ENCODE data around the gene KCNIP3.
"Not testable (repeated sequence)": the region's sequence is repeated elsewhere in the genome, so short reads cannot be mapped to it uniquely, and the experiment has no call there.

KCNIP3 gene

GRCh38 chr2:95296880-95297487 is at the start of gene KCNIP3:
TSS of gene KCNIP3 (plus strand) at chr2:95297347. CDS start at chr2:95297439, 92 bp downstream.
- DNase-seq (ENCODE audit: low read depth), result no peak

- no peak for DNase-seq (ENCODE audit: low read depth)
Observed at GRCh38 chr2:95258271-95258670, 38.9 kb upstream of the KCNIP3 start.

- DNase-seq (ENCODE audit: low read depth), result no peak
Observed at GRCh38 chr2:95260028-95261023, 36.8 kb upstream of the KCNIP3 start.

- no peak for DNase-seq (ENCODE audit: low read depth)
Observed at GRCh38 chr2:95261602-95262001, 35.5 kb upstream of the KCNIP3 start.

GRCh38 chr2:95262896-95263542 is 34.1 kb upstream of the KCNIP3 start:
- no peak for DNase-seq (ENCODE audit: low read depth)

- no peak for DNase-seq (ENCODE audit: low read depth)
Observed at GRCh38 chr2:95264624-95265023, 32.5 kb upstream of the KCNIP3 start.

- DNase-seq (ENCODE audit: low read depth), result no peak
Observed at GRCh38 chr2:95265182-95265581, 32.0 kb upstream of the KCNIP3 start.

- DNase-seq (ENCODE audit: low read depth), result no peak
Observed at GRCh38 chr2:95266781-95267430, 30.2 kb upstream of the KCNIP3 start.

- DNase-seq (ENCODE audit: low read depth), result no peak
Observed at GRCh38 chr2:95267458-95268210, 29.5 kb upstream of the KCNIP3 start.

- no peak for DNase-seq (ENCODE audit: low read depth)
Observed at GRCh38 chr2:95268211-95269035, 28.7 kb upstream of the KCNIP3 start.

GRCh38 chr2:95269036-95269680 is 28.0 kb upstream of the KCNIP3 start:
- DNase-seq (ENCODE audit: low read depth), result no peak

- DNase-seq (ENCODE audit: low read depth), result not testable (repeated sequence)
Observed at GRCh38 chr2:95269745-95270144, 27.4 kb upstream of the KCNIP3 start.

- DNase-seq (ENCODE audit: low read depth), result no peak
Observed at GRCh38 chr2:95270541-95271081, 26.5 kb upstream of the KCNIP3 start.

GRCh38 chr2:95271381-95271971 is 25.7 kb upstream of the KCNIP3 start:
- DNase-seq (ENCODE audit: low read depth), result no peak

GRCh38 chr2:95272299-95272751 is 24.8 kb upstream of the KCNIP3 start:
- DNase-seq (ENCODE audit: low read depth), result no peak

GRCh38 chr2:95272781-95273180 is 24.4 kb upstream of the KCNIP3 start:
- DNase-seq (ENCODE audit: low read depth), result no peak

GRCh38 chr2:95273566-95274290 is 23.4 kb upstream of the KCNIP3 start:
- no peak for DNase-seq (ENCODE audit: low read depth)
